Forelimb muscle (tissue), 1 donor: ENCODE data around the gene RHCG. TPM values are rescaled to one million over a fixed set of nuclear protein-coding genes. Genes with fewer than 3 reads are reported as not detected.
"Not testable (repeated sequence)": the region's sequence is repeated elsewhere in the genome, so short reads cannot be mapped to it uniquely, and the experiment has no call there.

Experiments used
- DNase-seq: peaks from one replicate; pipeline ENCODE4 v3.0.0-alpha.2; 2013; ENCODE audit warnings: low read depth
- polyA plus RNA-seq: library from polyadenylated mRNA; unstranded; fragments of 120-200 nt; gene quantifications from one replicate; pipeline ENCODE4 v1.2.1, GENCODE V29; 2013; ENCODE audit not compliant: insufficient read length

RHCG gene
- polyA plus RNA-seq, 1 donor, result not detected

GRCh38 chr15:89477411-89478242 is 18.8 kb downstream of the RHCG start:
- no peak for DNase-seq

GRCh38 chr15:89475661-89476060 is 20.7 kb downstream of the RHCG start:
- no peak for DNase-seq

GRCh38 chr15:89472785-89473256 is 23.6 kb downstream of the RHCG start:
- no peak for DNase-seq

GRCh38 chr15:89469426-89470096 is 26.8 kb downstream of the RHCG start:
- no peak for DNase-seq

GRCh38 chr15:89468813-89469212 is 27.6 kb downstream of the RHCG start:
- not testable (repeated sequence) for DNase-seq

- no peak for DNase-seq
These were observed 33.3 kb downstream of the RHCG start for GRCh38 chr15:89463113-89463512.

GRCh38 chr15:89462198-89462912 is 34.0 kb downstream of the RHCG start:
- DNase-seq, result no peak

GRCh38 chr15:89461386-89461785 is 35.0 kb downstream of the RHCG start:
- DNase-seq, result no peak

GRCh38 chr15:89460048-89460447 is 36.3 kb downstream of the RHCG start:
- no peak for DNase-seq

- DNase-seq, result no peak
These were observed 36.9 kb downstream of the RHCG start for GRCh38 chr15:89459271-89460038.

- no peak for DNase-seq
These were observed 37.9 kb downstream of the RHCG start for GRCh38 chr15:89458440-89458839.

GRCh38 chr15:89457086-89457485 is 39.3 kb downstream of the RHCG start:
- DNase-seq, result no peak

- no peak for DNase-seq
These were observed 40.8 kb downstream of the RHCG start for GRCh38 chr15:89455535-89455934.

GRCh38 chr15:89452330-89452836 is 44.0 kb downstream of the RHCG start:
- no peak for DNase-seq

- DNase-seq, result no peak
These were observed 44.5 kb downstream of the RHCG start for GRCh38 chr15:89451846-89452245.

- no peak for DNase-seq
These were observed 46.0 kb downstream of the RHCG start for GRCh38 chr15:89450076-89451006.

- DNase-seq, result no peak
These were observed 47.6 kb downstream of the RHCG start for GRCh38 chr15:89448825-89449224.

GRCh38 chr15:89447676-89448075 is 48.7 kb downstream of the RHCG start:
- no peak for DNase-seq

GRCh38 chr15:89446255-89446891 is 50.0 kb downstream of the RHCG start:
- DNase-seq, result no peak

- no peak for DNase-seq
These were observed 50.9 kb downstream of the RHCG start for GRCh38 chr15:89445518-89445917.
